Mesendoderm (in vitro differentiated cells): ENCODE results near the gene SELENOH.

Source experiments
- DNase-seq: peaks from one replicate; pipeline ENCODE4 v3.0.0; 2013
- H2AK5ac ChIP-seq: 2 replicates; pipeline ENCODE4 v1.6.1; 2013; ENCODE audit warnings: low read length, inconsistent platforms
- H2BK120ac ChIP-seq: 2 replicates; pipeline ENCODE4 v1.6.1; 2013; ENCODE audit warnings: low read depth, mild to moderate bottlenecking, low read length, moderate library complexity, mixed read lengths
- H2BK15ac ChIP-seq: replicated peaks from 2 replicates; pipeline ENCODE4 v1.6.1; 2013; ENCODE audit warnings: low read depth, mild to moderate bottlenecking, moderate library complexity
- H2BK5ac ChIP-seq: 2 replicates; pipeline ENCODE4 v1.6.1; 2013; ENCODE audit warnings: low read length, inconsistent platforms
- H3K18ac ChIP-seq: 2 replicates; pipeline ENCODE4 v1.6.1; 2013; ENCODE audit warnings: mild to moderate bottlenecking, low read length, mixed read lengths
- H3K23ac ChIP-seq: one replicate; pipeline ENCODE4 v1.6.1; 2013; ENCODE audit warnings: low read length
- H3K27ac ChIP-seq: 2 replicates; pipeline ENCODE4 v1.5.1; 2013; ENCODE audit warnings: low read depth, mild to moderate bottlenecking, inconsistent platforms, low read length, moderate library complexity
- H3K27me3 ChIP-seq: 2 replicates; pipeline ENCODE4 v1.6.1; 2013; ENCODE audit warnings: low read length, control low read depth, mild to moderate bottlenecking, inconsistent platforms; ENCODE audit not compliant: insufficient read depth, poor library complexity
- H3K36me3 ChIP-seq: 2 replicates; pipeline ENCODE4 v1.6.1; 2013; ENCODE audit warnings: low read length, inconsistent platforms; ENCODE audit not compliant: control insufficient read depth, insufficient read depth
- H3K4ac ChIP-seq: one replicate; pipeline ENCODE4 v1.6.1; 2013; ENCODE audit warnings: low read depth, mild to moderate bottlenecking, low read length, moderate library complexity
- H3K4me1 ChIP-seq: 2 replicates; pipeline ENCODE4 v1.6.1; 2013; ENCODE audit warnings: low read depth, low read length, inconsistent platforms; ENCODE audit not compliant: control insufficient read depth
- H3K4me2 ChIP-seq: 2 replicates; pipeline ENCODE4 v1.6.1; 2013; ENCODE audit warnings: low read length
- H3K4me3 ChIP-seq: 2 replicates; pipeline ENCODE4 v1.5.1; 2013; ENCODE audit warnings: mild to moderate bottlenecking, low read length
- H3K56ac ChIP-seq: one replicate; pipeline ENCODE4 v1.6.1; 2013; ENCODE audit warnings: low read length
- H3K79me1 ChIP-seq: 2 replicates; pipeline ENCODE4 v1.6.1; 2013; ENCODE audit warnings: low read length, inconsistent platforms
- H3K79me2 ChIP-seq: 2 replicates; pipeline ENCODE4 v1.6.1; 2013; ENCODE audit warnings: mild to moderate bottlenecking, low read length; ENCODE audit not compliant: control insufficient read depth, insufficient read depth
- H3K9ac ChIP-seq: 2 replicates; pipeline ENCODE4 v1.6.1; 2013; ENCODE audit warnings: low read length, inconsistent platforms
- H4K5ac ChIP-seq: one replicate; pipeline ENCODE4 v1.6.1; 2013; ENCODE audit warnings: low read length
- H4K8ac ChIP-seq: one replicate; pipeline ENCODE4 v1.6.1; 2013; ENCODE audit warnings: low read depth, mild to moderate bottlenecking, control low read depth, low read length, moderate library complexity
- WGBS: extraction: QIAGEN DNeasy Blood & Tissue Kit; methylation state at CpG from one replicate; pipeline ENCODE4 v1.1.7; 2013; ENCODE audit warnings: low lambda C conversion rate, missing lambda C conversion rate; ENCODE audit not compliant: insufficient coverage; ENCODE audit errors: extremely low coverage; 5-methylcytosine and 5-hydroxymethylcytosine counted together

SELENOH gene

DNA sequence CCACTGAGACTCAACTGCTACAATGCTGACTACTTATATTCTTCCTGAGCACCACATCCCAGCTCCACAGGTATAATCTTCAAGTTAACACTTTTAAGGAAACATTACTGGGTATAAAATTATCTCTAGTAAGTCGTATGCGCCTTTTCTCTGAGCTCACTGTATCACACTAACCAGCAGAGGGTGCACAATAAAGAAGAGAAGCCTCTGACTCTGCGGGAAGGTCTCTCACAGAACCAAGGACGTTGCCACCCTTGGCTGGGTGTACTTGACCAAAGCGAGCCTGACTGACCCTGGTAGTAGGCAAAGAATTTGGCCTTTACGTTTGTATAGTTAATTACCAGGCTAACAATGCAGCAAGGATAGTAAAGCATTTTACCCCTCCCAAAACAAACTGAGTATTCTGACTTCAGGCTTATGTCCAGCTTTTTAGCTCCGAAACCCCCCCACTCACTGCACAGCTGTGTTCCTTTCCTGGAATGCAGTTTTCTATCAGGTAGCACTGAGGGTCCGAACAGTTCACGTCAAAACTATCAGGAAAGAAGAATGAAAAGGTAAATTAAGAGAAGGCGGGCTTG, 10.5 kb downstream of the SELENOH start, which contains the start of gene BTBD18:
BTBD18 (minus strand) TSS at position 144 of the 578 bp plus-strand sequence. CDS start 631 bp downstream, outside the sequence.
- H3K4me3 ChIP-seq: no peak within 1 kb of the TSS
- H3K36me3 ChIP-seq: no peaks in the 10 kb centered on the region
- peak; percentile 84 for DNase-seq
- H3K4me1 ChIP-seq: peaks cover 2% of the 10 kb centered on the region
- H2BK5ac ChIP-seq: no peak within 1 kb of the TSS
- no peak within 1 kb of the TSS for H3K9ac ChIP-seq
- H3K23ac ChIP-seq: no peak within 1 kb of the TSS
- no peaks in the 10 kb centered on the region for H3K79me1 ChIP-seq
- H2BK15ac ChIP-seq: no peak within 1 kb of the TSS
- no peak within 1 kb of the TSS for H4K8ac ChIP-seq
- WGBS: no CpG with 5 or more reads among the region's 10 CpGs
- H3K56ac ChIP-seq: no peak within 1 kb of the TSS
- H2AK5ac ChIP-seq: no peak within 1 kb of the TSS
- H3K18ac ChIP-seq: no peak within 1 kb of the TSS
- H2BK120ac ChIP-seq: no peak within 1 kb of the TSS
- H3K4ac ChIP-seq: peak within 1 kb of the TSS; percentile 0
- no peak within 1 kb of the TSS for H3K27ac ChIP-seq
- no peak within 1 kb of the TSS for H4K5ac ChIP-seq
- no peak within 1 kb of the TSS for H3K4me2 ChIP-seq
- H3K79me2 ChIP-seq: no peaks in the 10 kb centered on the region
- H3K27me3 ChIP-seq: no peaks in the 10 kb centered on the region

DNA sequence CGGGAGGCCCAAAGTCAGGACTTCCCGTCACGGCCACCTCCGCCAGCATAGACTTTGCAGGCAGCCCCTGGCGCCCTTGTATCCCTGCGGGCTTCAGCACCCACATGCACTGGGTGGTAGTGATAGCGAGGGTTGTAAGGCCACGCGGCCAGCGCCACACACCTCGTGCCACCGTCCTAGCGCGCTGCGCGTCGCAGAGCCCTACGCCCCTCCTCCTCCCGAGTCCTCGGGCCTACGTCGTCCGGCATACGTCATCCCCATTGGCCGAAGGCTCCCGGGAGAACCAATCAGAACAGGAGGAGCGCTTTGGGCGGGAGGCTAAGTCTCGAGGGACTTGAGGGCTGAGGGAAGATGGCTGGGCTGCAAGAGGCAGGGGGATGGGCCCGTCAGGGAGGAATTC, 11.7 kb downstream of the SELENOH start:
- Histone ChIP-seq H2BK5ac (no peak overlapping the region), H3K4ac (no peak overlapping the region)
- WGBS: no CpG with 5 or more reads among the region's 30 CpGs

DNA sequence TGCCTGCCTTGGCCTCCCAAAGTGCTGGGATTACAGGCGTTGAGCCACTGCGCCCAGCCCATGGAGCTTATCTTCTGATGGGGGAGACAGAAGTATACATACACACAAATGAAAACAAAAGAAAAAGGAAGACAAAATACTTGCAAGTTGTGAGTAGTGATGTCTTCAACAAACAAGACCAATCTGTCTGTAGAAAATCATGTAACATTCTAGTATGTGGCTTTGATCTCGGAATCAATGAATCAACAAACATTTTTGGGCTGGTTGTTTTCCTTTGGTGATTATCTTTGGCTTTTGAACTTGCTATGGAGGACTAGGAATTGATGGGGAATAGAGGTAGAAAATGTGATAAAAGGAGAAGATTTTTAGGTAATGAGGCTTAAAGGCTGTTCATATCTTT, 16.9 kb downstream of the SELENOH start:
- no peak overlapping the region for H3K23ac ChIP-seq
- H2BK15ac ChIP-seq: no peak overlapping the region
- WGBS: no CpG with 5 or more reads among the region's 3 CpGs
- H3K4me3 ChIP-seq: no peak overlapping the region
- H3K4me1 ChIP-seq: no peaks in the 10 kb centered on the region
- H3K27me3 ChIP-seq: no peaks in the 10 kb centered on the region
- no peak overlapping the region for H4K8ac ChIP-seq
- no peak overlapping the region for H2AK5ac ChIP-seq
- no peak overlapping the region for H3K56ac ChIP-seq
- no peak overlapping the region for H2BK5ac ChIP-seq
- no peak overlapping the region for H3K4me2 ChIP-seq
- H2BK120ac ChIP-seq: no peak overlapping the region
- H3K79me2 ChIP-seq: peaks cover 10% of the 10 kb centered on the region
- H3K27ac ChIP-seq: no peak overlapping the region
- no peak overlapping the region for H3K9ac ChIP-seq
- H3K4ac ChIP-seq: no peak overlapping the region
- no peak for DNase-seq
- H3K36me3 ChIP-seq: no peaks in the 10 kb centered on the region
- no peaks in the 10 kb centered on the region for H3K79me1 ChIP-seq
- no peak overlapping the region for H4K5ac ChIP-seq
- no peak overlapping the region for H3K18ac ChIP-seq

More for the DNA sequence above, 11.7 kb downstream of the SELENOH start:
- H4K5ac ChIP-seq: no peak overlapping the region
- H2BK120ac ChIP-seq: no peak overlapping the region
- H3K4me3 ChIP-seq: no peak overlapping the region
- no peak overlapping the region for H2AK5ac ChIP-seq
- H3K9ac ChIP-seq: no peak overlapping the region
- H3K4me2 ChIP-seq: no peak overlapping the region
- H3K56ac ChIP-seq: no peak overlapping the region
- H3K36me3 ChIP-seq: no peaks in the 10 kb centered on the region
- H3K27ac ChIP-seq: no peak overlapping the region
- no peaks in the 10 kb centered on the region for H3K79me2 ChIP-seq
- no peak for DNase-seq
- H3K79me1 ChIP-seq: no peaks in the 10 kb centered on the region
- H2BK15ac ChIP-seq: no peak overlapping the region
- H3K18ac ChIP-seq: no peak overlapping the region
- H3K27me3 ChIP-seq: no peaks in the 10 kb centered on the region
- no peak overlapping the region for H3K23ac ChIP-seq
- peaks cover 2% of the 10 kb centered on the region for H3K4me1 ChIP-seq
- no peak overlapping the region for H4K8ac ChIP-seq

DNA sequence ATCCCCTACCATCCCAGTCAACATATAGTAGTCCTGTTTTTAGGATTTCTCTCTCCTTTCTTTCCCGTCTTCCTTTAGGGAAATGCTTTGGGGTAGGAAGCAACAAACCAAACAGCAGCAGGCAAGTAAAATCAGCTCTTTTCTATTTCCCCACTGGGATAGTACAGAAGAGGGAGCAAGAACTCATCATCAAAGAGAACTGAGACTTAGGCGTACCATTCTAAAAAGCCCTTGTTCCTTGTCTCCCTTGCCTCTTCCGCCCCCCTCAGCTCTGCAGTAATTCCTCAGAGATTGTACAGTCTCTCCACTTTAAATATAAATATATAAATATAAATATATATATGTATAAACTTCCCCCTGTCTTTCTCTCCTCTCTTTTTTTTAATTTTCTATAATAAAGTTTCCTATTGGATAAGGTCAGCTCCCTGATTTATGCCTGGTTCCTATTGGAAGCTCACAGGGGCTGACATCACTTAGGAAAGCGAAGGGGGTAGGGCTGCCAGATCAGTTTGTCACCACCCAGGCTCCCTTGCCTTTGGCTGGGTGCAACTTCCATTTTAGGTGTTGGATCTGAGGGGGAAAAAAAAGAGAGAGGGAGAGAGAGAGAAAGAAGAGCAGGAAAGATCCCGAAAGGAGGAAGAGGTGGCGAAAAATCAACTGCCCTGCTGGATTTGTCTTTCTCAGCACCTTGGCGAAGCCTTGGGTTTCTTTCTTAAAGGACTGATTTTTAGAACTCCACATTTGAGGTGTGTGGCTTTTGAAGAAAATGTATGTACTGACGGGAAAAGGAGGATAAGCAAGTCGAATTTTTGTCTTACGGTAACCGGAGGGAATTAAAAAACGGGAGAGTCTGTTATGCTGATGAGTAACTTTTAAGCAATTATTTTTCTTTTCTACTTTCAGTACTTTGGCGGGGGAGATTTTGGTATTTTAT, 20.3 kb downstream of the SELENOH start, which contains the start of gene CTNND1:
CTNND1 (plus strand) TSS at position 502 of the 934 bp plus-strand sequence. CDS start 29,677 bp downstream, outside the sequence.
- Histone ChIP-seq H2BK5ac (peak within 1 kb of the TSS; percentile 33), H3K4me1 (peaks cover 5% of the 10 kb centered on the region), H3K27me3 (no peaks in the 10 kb centered on the region), H2AK5ac (no peak within 1 kb of the TSS), H3K36me3 (no peaks in the 10 kb centered on the region), H4K8ac (peak within 1 kb of the TSS; percentile 76), H3K4me2 (peak within 1 kb of the TSS; percentile 18), H3K79me1 (no peaks in the 10 kb centered on the region), H3K27ac (peak within 1 kb of the TSS; percentile 98), H3K9ac (peak within 1 kb of the TSS; percentile 85), H4K5ac (peak within 1 kb of the TSS; percentile 96), H2BK120ac (peak within 1 kb of the TSS; percentile 23), H3K23ac (no peak within 1 kb of the TSS), H2BK15ac (peak within 1 kb of the TSS; percentile 85), H3K4me3 (peak within 1 kb of the TSS; percentile 69), H3K4ac (peak within 1 kb of the TSS; percentile 91), H3K18ac (peak within 1 kb of the TSS; percentile 98), H3K79me2 (peaks cover 43% of the 10 kb centered on the region), H3K56ac (peak within 1 kb of the TSS; percentile 85)
- peak; percentile 99 for DNase-seq
- WGBS: no CpG with 5 or more reads among the region's 13 CpGs

DNA sequence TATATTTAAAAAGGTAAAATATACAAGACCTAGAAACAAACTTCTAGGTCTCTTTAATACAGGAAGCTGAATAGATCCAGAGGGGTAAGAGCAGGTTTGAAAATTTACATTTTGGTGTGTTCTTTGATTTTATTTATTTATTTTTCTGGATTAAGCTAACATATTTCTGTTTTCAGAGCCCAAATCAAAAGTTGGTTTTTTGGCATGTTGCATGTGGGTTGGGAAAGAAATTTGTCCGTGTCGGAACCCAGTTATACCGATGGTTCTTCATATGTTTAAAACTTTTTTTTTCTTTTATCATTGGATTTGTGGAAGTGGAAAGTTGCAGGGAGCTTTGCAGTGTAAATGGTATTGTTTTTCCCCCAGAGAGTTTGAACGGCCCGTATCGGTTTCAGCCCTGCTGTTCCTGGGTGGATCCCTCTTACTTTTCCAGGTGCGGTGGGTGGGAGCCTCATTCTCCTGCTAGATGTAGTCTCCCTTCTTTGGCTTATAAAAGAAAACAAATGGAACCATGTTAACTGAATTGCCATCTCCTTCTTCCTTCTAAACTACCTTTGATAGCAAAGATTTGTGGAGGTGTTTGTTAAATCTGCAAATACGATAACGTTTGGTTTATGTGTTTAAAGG, 21.1 kb downstream of the SELENOH start:
- Histone ChIP-seq H2BK120ac (no peak overlapping the region), H2AK5ac (no peak overlapping the region), H3K4me3 (peak overlapping the region; percentile 69), H4K5ac (no peak overlapping the region), H4K8ac (peak overlapping the region; percentile 76), H3K18ac (peak overlapping the region; percentile 87), H3K23ac (no peak overlapping the region), H3K4me2 (peak overlapping the region; percentile 18), H3K79me2 (peaks cover 51% of the 10 kb centered on the region), H3K4me1 (peaks cover 5% of the 10 kb centered on the region), H3K36me3 (no peaks in the 10 kb centered on the region), H3K4ac (no peak overlapping the region), H3K79me1 (no peaks in the 10 kb centered on the region), H3K56ac (peak overlapping the region; percentile 79), H2BK5ac (no peak overlapping the region), H3K27ac (no peak overlapping the region), H2BK15ac (no peak overlapping the region), H3K9ac (peak overlapping the region; percentile 85), H3K27me3 (no peaks in the 10 kb centered on the region)
- DNase-seq: no peak
- WGBS: no CpG with 5 or more reads among the region's 9 CpGs
